Stimulated activated CD8-positive, alpha-beta memory T cell treated with anti-CD3 and anti-CD28 coated beads, Interleukin-7, amount 100 ng/mL, for 4 hours (primary cell): Measurements from ENCODE around the gene SYNE3.
"Not testable (repeated sequence)": the region's sequence is repeated elsewhere in the genome, so short reads cannot be mapped to it uniquely, and the experiment has no call there.

Source experiments
- DNase-seq, 2 donors: peaks; one replicate each; pipeline ENCODE4 v3.0.0-alpha.2; 2020; ENCODE audit warnings: low read depth in 2 of 2

Gene SYNE3

GRCh38 chr14:95524706-95525512 lies 8.5 kb upstream of the SYNE3 start:
- DNase-seq = no peak

GRCh38 chr14:95523815-95524448 lies 7.5 kb upstream of the SYNE3 start:
- DNase-seq = no peak

- no peak for DNase-seq
These were observed 6.8 kb upstream of the SYNE3 start for GRCh38 chr14:95523051-95523814.

- DNase-seq = no peak
These were observed 6.1 kb upstream of the SYNE3 start for GRCh38 chr14:95522556-95522955.

- no peak for DNase-seq
These were observed 5.7 kb upstream of the SYNE3 start for GRCh38 chr14:95522116-95522515.

GRCh38 chr14:95521001-95521400 lies 4.6 kb upstream of the SYNE3 start:
- no peak for DNase-seq

- DNase-seq = no peak
These were observed 3.9 kb upstream of the SYNE3 start for GRCh38 chr14:95520346-95520745.

- peak; percentile 58 to 64 for DNase-seq
These were observed 3.2 kb upstream of the SYNE3 start for GRCh38 chr14:95519699-95520098.

GRCh38 chr14:95518045-95518751 lies 1.7 kb upstream of the SYNE3 start:
- no peak for DNase-seq

GRCh38 chr14:95515596-95516552 lies 576 bp downstream of the SYNE3 start:
- DNase-seq = peak; percentile 62 to 75

GRCh38 chr14:95515080-95515489 lies 1.4 kb downstream of the SYNE3 start:
- no peak for DNase-seq

- DNase-seq = no peak
These were observed 2.0 kb downstream of the SYNE3 start for GRCh38 chr14:95514131-95515079.

GRCh38 chr14:95513291-95513690 lies 3.2 kb downstream of the SYNE3 start:
- no peak for DNase-seq

GRCh38 chr14:95511687-95512086 lies 4.8 kb downstream of the SYNE3 start:
- DNase-seq = no peak

- DNase-seq = no peak
These were observed 5.6 kb downstream of the SYNE3 start for GRCh38 chr14:95510804-95511203.

GRCh38 chr14:95510344-95510743 lies 6.1 kb downstream of the SYNE3 start:
- DNase-seq = not testable (repeated sequence)

GRCh38 chr14:95509495-95509894 lies 7.0 kb downstream of the SYNE3 start:
- DNase-seq = no peak

- no peak for DNase-seq
These were observed 8.1 kb downstream of the SYNE3 start for GRCh38 chr14:95508377-95508776.

GRCh38 chr14:95507701-95508103 lies 8.7 kb downstream of the SYNE3 start:
- DNase-seq = no peak

GRCh38 chr14:95507174-95507573 lies 9.3 kb downstream of the SYNE3 start:
- no peak for DNase-seq
